Retinal pigment epithelial cell (primary cell): ENCODE measurements around the gene PHKG1.
"Not testable (repeated sequence)": the region's sequence is repeated elsewhere in the genome, so short reads cannot be mapped to it uniquely, and the experiment has no call there.

Experiments
- DNase-seq: peaks from one replicate; pipeline ENCODE4 v3.0.0-alpha.2; 2010; ENCODE audit warnings: low read depth
- H3K4me3 ChIP-seq: 2 replicates; pipeline ENCODE4 v1.5.1; 2011; ENCODE audit warnings: mild to moderate bottlenecking, low read length, control low read depth, moderate library complexity
- CTCF ChIP-seq: conservative IDR thresholded peaks from 2 replicates; pipeline ENCODE4 v1.5.1; 2011; ENCODE audit warnings: low read depth, low read length, control low read depth, inconsistent platforms

PHKG1 gene

GRCh38 chr7:56092789-56093531, at the start of gene PHKG1:
Gene PHKG1, minus strand, starts transcription at chr7:56092952. Its CDS starts 4,011 bp downstream, at chr7:56088941.
- no peak within 1 kb of the TSS for H3K4me3 ChIP-seq
- no peak for DNase-seq
- peak; percentile 55 for TF ChIP-seq CTCF

GRCh38 chr7:56131062-56131461, 38.3 kb upstream of the PHKG1 start:
- not testable (repeated sequence) for DNase-seq, H3K4me3 ChIP-seq

- H3K4me3 ChIP-seq = no peak overlapping the region
- TF ChIP-seq CTCF = no peak
- DNase-seq = no peak
Measured at GRCh38 chr7:56127241-56127975, 34.7 kb upstream of the PHKG1 start.

GRCh38 chr7:56125831-56126230, 33.1 kb upstream of the PHKG1 start:
- H3K4me3 ChIP-seq = no peak overlapping the region
- no peak for DNase-seq
- TF ChIP-seq CTCF = no peak

GRCh38 chr7:56124981-56125380, 32.2 kb upstream of the PHKG1 start:
- no peak for TF ChIP-seq CTCF
- H3K4me3 ChIP-seq = no peak overlapping the region
- DNase-seq = no peak

- no peak for DNase-seq
- no peak for TF ChIP-seq CTCF
- no peak overlapping the region for H3K4me3 ChIP-seq
Measured at GRCh38 chr7:56121440-56121839, 28.7 kb upstream of the PHKG1 start.

- no peak for TF ChIP-seq CTCF
- no peak within 1 kb of the TSS for H3K4me3 ChIP-seq
- no peak for DNase-seq
Measured at GRCh38 chr7:56115852-56116538, 23.2 kb upstream of the PHKG1 start, which contains the start of gene NUPR2. Gene NUPR2, minus strand, starts transcription at chr7:56116417. Its CDS starts 103 bp downstream, at chr7:56116314.

GRCh38 chr7:56112244-56112643, 19.5 kb upstream of the PHKG1 start:
- not testable (repeated sequence) for H3K4me3 ChIP-seq, DNase-seq
